DMS 273 (cell line): ENCODE measurements around the gene TRH.
A peak's percentile ranks its signal among the peaks of the same experiment; 100 is the strongest.
"Not testable (repeated sequence)": the region's sequence is repeated elsewhere in the genome, so short reads cannot be mapped to it uniquely, and the experiment has no call there.

ENCODE experiments used
- DNase-seq: peaks from one replicate; lab custom pipeline; 2025; ENCODE audit not compliant: unreplicated experiment; lab: John Stamatoyannopoulos, UW

The TRH gene

GRCh38 chr3:129962600-129962999, 11.9 kb upstream of the TRH start:
- DNase-seq, result no peak

GRCh38 chr3:129965937-129966336, 8.6 kb upstream of the TRH start:
- DNase-seq, result no peak

- DNase-seq, result no peak
Observed at GRCh38 chr3:129966876-129967275, 7.6 kb upstream of the TRH start.

GRCh38 chr3:129967761-129968160, 6.8 kb upstream of the TRH start:
- no peak for DNase-seq

GRCh38 chr3:129971351-129972052, 3.0 kb upstream of the TRH start:
- no peak for DNase-seq

- DNase-seq, result no peak
Observed at GRCh38 chr3:129972301-129972700, 2.2 kb upstream of the TRH start.

- no peak for DNase-seq
Observed at GRCh38 chr3:129973853-129974563, 512 bp upstream of the TRH start.

- peak; percentile 57 for DNase-seq
Observed at GRCh38 chr3:129974833-129975704, 549 bp downstream of the TRH start.

GRCh38 chr3:129975705-129976048, 1.2 kb downstream of the TRH start:
- peak; percentile 50 for DNase-seq

- no peak for DNase-seq
Observed at GRCh38 chr3:129976286-129976685, 1.8 kb downstream of the TRH start.

- DNase-seq, result no peak
Observed at GRCh38 chr3:129978123-129978522, 3.6 kb downstream of the TRH start.

- DNase-seq, result no peak
Observed at GRCh38 chr3:129979905-129980304, 5.4 kb downstream of the TRH start.

GRCh38 chr3:129983561-129983960, 9.0 kb downstream of the TRH start:
- no peak for DNase-seq

GRCh38 chr3:129984125-129984524, 9.6 kb downstream of the TRH start:
- DNase-seq, result no peak

- no peak for DNase-seq
Observed at GRCh38 chr3:129985113-129985512, 10.6 kb downstream of the TRH start.

- DNase-seq, result no peak
Observed at GRCh38 chr3:129988429-129988828, 13.9 kb downstream of the TRH start.

- DNase-seq, result no peak
Observed at GRCh38 chr3:129989414-129989813, 14.9 kb downstream of the TRH start.

GRCh38 chr3:129992781-129993180, 18.3 kb downstream of the TRH start:
- DNase-seq, result peak; percentile 58

GRCh38 chr3:129994883-129995559, 20.5 kb downstream of the TRH start:
- DNase-seq, result peak; percentile 69

GRCh38 chr3:129996073-129996472, 21.6 kb downstream of the TRH start:
- DNase-seq, result no peak

- not testable (repeated sequence) for DNase-seq
Observed at GRCh38 chr3:129999176-129999575, 24.7 kb downstream of the TRH start.
